Erythroblast (primary cell): ENCODE data around the gene OXGR1.

Experiments used
- GATA1 ChIP-seq: IDR thresholded peaks from 2 replicates; pipeline ENCODE4 v1.6.1; 2011; ENCODE audit warnings: low read depth, mild to moderate bottlenecking, control low read depth, low read length, moderate library complexity
- POLR2A ChIP-seq: IDR thresholded peaks from 2 replicates; pipeline ENCODE4 v1.6.1; 2011; ENCODE audit warnings: mild to moderate bottlenecking, low read length

DNA sequence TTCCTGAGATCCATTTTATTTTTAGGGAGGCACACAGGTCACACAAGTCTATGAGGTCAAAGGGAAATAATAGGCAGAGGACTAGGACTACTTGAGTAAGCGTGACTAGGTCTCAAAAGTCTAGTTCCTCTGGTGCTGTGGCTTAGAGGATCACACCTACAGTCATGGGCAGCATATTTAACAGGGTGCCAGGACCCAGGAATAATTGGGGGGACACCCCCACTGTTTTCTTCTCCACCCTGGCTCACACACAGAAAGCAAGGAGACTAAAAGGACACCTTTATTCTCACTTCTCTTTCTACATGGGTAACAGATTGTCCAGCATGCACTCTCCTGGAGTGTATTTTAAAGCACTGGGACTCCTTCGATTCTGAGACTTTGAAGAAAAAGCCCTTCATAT is 26.2 kb downstream of the OXGR1 start:
- no peak for TF ChIP-seq POLR2A
- TF ChIP-seq GATA1: no peak
